Small intestine (tissue), 7 donors: ENCODE data around the gene XRCC5. TPM values are rescaled to one million over a fixed set of nuclear protein-coding genes. Genes with fewer than 3 reads are reported as not detected.
"Not testable (repeated sequence)": the region's sequence is repeated elsewhere in the genome, so short reads cannot be mapped to it uniquely, and the experiment has no call there.

Experiments used
- DNase-seq, 2 donors: peaks; one replicate each; pipeline versions ENCODE4 v3.0.0 to v3.0.0-alpha.2; 2013
- FAIRE-seq: peaks from 2 replicates; lab custom pipeline; 2012; peaks lifted over from hg19 to GRCh38; lab: Jason Lieb, UNC
- H3K27ac ChIP-seq, 3 donors: one replicate each; pipeline ENCODE4 v1.5.1; 2013; ENCODE audit warnings: low read length in 2 of 3, mild to moderate bottlenecking in 2 of 3, control low read depth in 1 of 3, inconsistent platforms in 1 of 3, low read depth in 1 of 3, moderate library complexity in 1 of 3
- H3K27me3 ChIP-seq, 3 donors: one replicate each; pipeline ENCODE4 v1.6.1; 2013; ENCODE audit warnings: low read length in 3 of 3, inconsistent platforms in 1 of 3; ENCODE audit not compliant: control insufficient read depth in 3 of 3, insufficient read depth in 3 of 3
- H3K36me3 ChIP-seq, 3 donors: one replicate each; pipeline ENCODE4 v1.6.1; 2013; ENCODE audit warnings: low read length in 3 of 3, inconsistent platforms in 1 of 3, low read depth in 1 of 3, mild to moderate bottlenecking in 1 of 3, moderate library complexity in 1 of 3; ENCODE audit not compliant: control insufficient read depth in 3 of 3, insufficient read depth in 2 of 3
- H3K4me1 ChIP-seq, 3 donors: one replicate each; pipeline ENCODE4 v1.6.1; 2013; ENCODE audit warnings: low read length in 2 of 3, inconsistent platforms in 1 of 3, low read depth in 1 of 3, mild to moderate bottlenecking in 1 of 3, moderate library complexity in 1 of 3; ENCODE audit not compliant: control insufficient read depth in 3 of 3, insufficient read depth in 2 of 3
- H3K4me3 ChIP-seq, 3 donors: one replicate each; pipeline ENCODE4 v1.5.1; 2013; ENCODE audit warnings: low read length in 3 of 3, control low read depth in 1 of 3, inconsistent platforms in 1 of 3, low read depth in 1 of 3, mild to moderate bottlenecking in 1 of 3, moderate library complexity in 1 of 3
- H3K9me3 ChIP-seq, 2 donors: one replicate each; pipeline ENCODE4 v1.6.1; 2013; ENCODE audit warnings: low read depth in 1 of 2, low read length in 1 of 2; ENCODE audit not compliant: control insufficient read depth in 2 of 2, insufficient read depth in 1 of 2
- WGBS, 3 donors: extraction: QIAGEN DNeasy Blood & Tissue Kit; methylation state at CpG; one replicate each; pipeline ENCODE4 v1.1.7; 2013; 5-methylcytosine and 5-hydroxymethylcytosine counted together
- polyA plus RNA-seq, 4 donors: library from polyadenylated mRNA; stranded (reverse) in 3 of 4; unstranded in 1 of 4; fragments of 200-250 nt in 3 of 4; fragments of 120-200 nt in 1 of 4; gene quantifications; one replicate each; pipeline versions ENCODE4 v1.2.1 to v1.2.3, GENCODE V29; 2013
- donor health status: healthy with polysubstance abuse.
- donor health status: control.
- donor health status: control.
- donor health status: Bipolar disorder and iron deficiency.
- donor health status: healthy.

Gene XRCC5
- polyA plus RNA-seq, 4 donors, result 76.7 to 188 (median 99.5) TPM

DNA sequence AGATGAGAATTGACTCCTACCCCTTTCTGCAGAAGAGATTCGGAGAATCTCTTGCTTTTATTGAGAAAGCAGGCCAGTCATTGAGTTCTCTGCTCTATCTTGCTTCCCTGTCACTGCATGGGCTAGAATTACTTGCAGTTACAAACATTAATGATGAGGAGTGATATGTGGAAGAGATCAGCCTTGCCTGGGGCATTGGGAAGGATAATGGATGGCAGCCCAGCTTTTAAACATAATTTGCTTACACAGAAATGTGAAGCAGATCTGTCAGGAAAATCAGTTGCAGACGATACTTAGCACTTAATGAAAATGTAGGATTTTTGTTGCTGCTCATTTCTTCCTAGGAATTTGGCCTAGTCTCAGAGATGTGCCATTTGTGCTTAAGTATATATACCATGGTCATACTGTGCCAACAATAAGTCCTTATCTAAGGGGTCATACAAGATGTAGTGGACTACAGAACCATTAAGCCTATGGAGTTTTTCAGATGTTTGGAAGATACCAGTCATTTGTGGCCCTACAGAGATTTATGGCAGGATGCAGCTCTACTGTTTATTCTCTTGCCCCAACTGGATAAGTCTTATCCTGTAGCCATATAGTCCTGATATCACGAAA is 92.7 kb downstream of the XRCC5 start:
- 76 to 93% (median 76%) methylated on average over 3 of the region's 3 CpGs for WGBS, 3 donors

DNA sequence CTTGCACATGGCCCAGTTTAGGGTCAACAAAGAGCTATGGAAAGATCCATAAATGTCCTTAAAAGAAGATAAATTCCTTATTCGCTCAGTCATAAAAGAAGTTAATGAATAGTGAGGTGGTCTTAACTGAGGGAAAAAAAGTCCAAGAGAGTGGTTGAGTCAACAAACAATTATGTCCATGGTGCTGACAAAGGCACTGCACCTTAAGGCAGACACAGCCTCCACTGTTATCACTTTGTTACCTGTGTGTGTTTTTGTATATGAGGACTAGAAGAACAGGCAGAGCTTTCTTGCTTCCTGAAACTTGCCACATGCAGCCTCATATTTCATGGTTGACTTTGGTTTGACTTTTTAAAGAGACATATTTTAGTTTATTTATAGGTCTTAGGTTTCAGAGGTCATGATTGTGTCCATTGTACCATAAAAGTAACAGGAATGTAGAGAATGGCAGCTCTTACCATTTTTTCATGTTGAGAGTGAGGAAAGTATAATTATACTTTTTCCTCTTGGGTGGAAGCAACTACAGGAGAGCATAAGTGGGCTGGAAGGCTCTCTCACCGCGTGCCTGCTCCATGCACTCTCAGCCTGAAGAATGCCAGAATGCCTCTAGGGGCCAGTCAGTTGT is 93.6 kb downstream of the XRCC5 start:
- Histone ChIP-seq H3K36me3 (peaks cover 22 to 43% (median 24%) of the 10 kb centered on the region in 3 donors), H3K27ac (peak overlapping the region in 1 of 3 donors; percentile 37)
- peak in 1 of 2 donors; percentile 65 for DNase-seq

More for the DNA sequence above, 92.7 kb downstream of the XRCC5 start:
- FAIRE-seq, result no peak
- Histone ChIP-seq H3K4me1 (peaks cover 0 to 20% (median 0%) of the 10 kb centered on the region in 3 donors), H3K27me3 (no peaks in the 10 kb centered on the region), H3K4me3 (no peak overlapping the region), H3K9me3 (no peaks in the 10 kb centered on the region), H3K27ac (peak overlapping the region in 1 of 3 donors; percentile 12), H3K36me3 (peaks cover 18 to 40% (median 21%) of the 10 kb centered on the region in 3 donors)
- no peak for DNase-seq

DNA sequence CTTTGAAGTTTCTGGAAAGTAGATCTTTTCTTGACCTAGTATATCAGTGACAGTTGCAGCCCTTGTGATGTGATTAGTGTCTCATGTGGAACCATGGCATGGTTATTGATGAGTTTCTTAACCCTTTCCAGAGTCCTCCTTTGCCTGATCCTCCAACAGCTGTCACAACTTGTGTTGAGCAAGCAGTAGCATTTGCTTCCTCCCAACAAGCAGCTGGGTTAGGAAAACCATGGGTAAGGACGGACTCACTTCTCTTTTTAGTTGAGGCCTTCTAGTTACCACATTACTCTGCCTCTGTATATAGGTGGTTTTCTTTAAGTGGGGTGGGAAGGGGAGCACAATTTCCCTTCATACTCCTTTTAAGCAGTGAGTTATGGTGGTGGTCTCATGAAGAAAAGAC is 96.3 kb downstream of the XRCC5 start:
- FAIRE-seq (no peak), DNase-seq (no peak)
- Histone ChIP-seq H3K36me3 (peaks cover 22 to 37% (median 25%) of the 10 kb centered on the region in 3 donors), H3K27me3 (no peaks in the 10 kb centered on the region), H3K4me1 (peaks cover 0 to 20% (median 0%) of the 10 kb centered on the region in 3 donors), H3K9me3 (no peaks in the 10 kb centered on the region), H3K27ac (no peak overlapping the region), H3K4me3 (no peak overlapping the region)
- WGBS, 3 donors, result 77 to 92% (median 88%) methylated on average over 1 of the region's 1 CpG

More for the DNA sequence above, 93.6 kb downstream of the XRCC5 start:
- no peak for FAIRE-seq
- H3K9me3 ChIP-seq, result no peaks in the 10 kb centered on the region
- no peak overlapping the region for H3K4me3 ChIP-seq
- WGBS, 3 donors, result 91 to 97% (median 96%) methylated on average over 3 of the region's 3 CpGs
- peaks cover 0 to 20% (median 0%) of the 10 kb centered on the region in 3 donors for H3K4me1 ChIP-seq
- H3K27me3 ChIP-seq, result no peaks in the 10 kb centered on the region

DNA sequence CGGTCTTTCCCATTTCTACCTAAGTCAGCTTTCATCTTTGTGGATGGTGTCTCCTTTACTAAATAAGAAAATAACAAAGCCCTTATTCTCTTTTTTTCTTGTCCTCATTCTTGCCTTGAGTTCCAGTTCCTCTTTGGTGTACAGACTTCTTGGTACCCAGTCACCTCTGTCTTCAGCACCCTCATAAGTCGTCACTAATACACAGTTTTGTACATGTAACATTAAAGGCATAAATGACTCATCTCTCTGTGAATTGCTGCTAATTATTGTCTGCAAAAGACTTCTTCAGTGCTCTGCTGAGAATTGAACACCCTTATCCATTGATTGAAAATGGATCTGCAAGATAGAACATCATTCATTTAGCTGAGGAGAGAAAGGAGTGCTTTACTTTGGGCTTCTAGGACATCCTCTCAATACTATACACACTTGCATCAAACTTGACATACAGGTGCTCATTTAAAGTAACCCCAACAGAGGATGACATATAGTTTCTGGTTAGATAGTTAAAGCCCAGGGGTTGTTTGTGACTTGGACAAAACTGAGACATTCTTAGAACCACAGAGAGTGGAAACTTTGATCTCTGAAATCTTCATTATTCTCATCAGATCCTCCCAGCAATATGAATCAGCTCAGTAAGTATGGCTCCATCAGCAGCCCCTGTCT is 97.0 kb downstream of the XRCC5 start:
- no peak overlapping the region for H3K4me3 ChIP-seq
- H3K27ac ChIP-seq, result no peak overlapping the region
- H3K27me3 ChIP-seq, result no peaks in the 10 kb centered on the region
- peaks cover 0 to 17% (median 0%) of the 10 kb centered on the region in 3 donors for H3K4me1 ChIP-seq
- H3K36me3 ChIP-seq, result peaks cover 22 to 36% (median 25%) of the 10 kb centered on the region in 3 donors
- whole genome bisulfite sequencing, 3 donors, result 68 to 83% (median 76%) methylated on average over 2 of the region's 2 CpGs
- no peaks in the 10 kb centered on the region for H3K9me3 ChIP-seq
- no peak for FAIRE-seq
- DNase-seq, result no peak

DNA sequence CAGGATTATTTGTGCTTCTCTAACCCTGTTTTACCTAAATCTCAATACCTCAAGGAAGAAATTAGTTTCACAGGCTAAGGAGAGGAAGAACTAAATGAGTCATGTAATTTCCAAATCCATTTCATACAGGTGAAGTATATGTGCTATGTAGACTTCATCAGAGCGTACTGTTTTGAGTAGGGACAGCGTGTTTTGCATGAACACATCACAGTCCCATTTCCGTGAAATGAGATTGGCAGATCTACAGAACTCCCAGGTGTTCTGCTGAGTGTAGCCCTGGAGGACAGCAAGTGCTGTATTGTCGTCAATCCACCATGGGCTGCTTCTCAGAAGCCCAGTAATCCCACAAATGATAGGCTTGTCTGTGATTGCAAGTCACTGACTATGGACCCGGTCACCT is 97.7 kb downstream of the XRCC5 start:
- DNase-seq (no peak), FAIRE-seq (no peak)
- no peaks in the 10 kb centered on the region for H3K9me3 ChIP-seq
- no peak overlapping the region for H3K4me3 ChIP-seq
- H3K36me3 ChIP-seq, result peaks cover 19 to 34% (median 25%) of the 10 kb centered on the region in 3 donors
- no peaks in the 10 kb centered on the region for H3K27me3 ChIP-seq
- no peak overlapping the region for H3K27ac ChIP-seq
- peaks cover 0 to 12% (median 0%) of the 10 kb centered on the region in 3 donors for H3K4me1 ChIP-seq
- 87 to 95% (median 93%) methylated on average over 5 of the region's 5 CpGs for WGBS, 3 donors

DNA sequence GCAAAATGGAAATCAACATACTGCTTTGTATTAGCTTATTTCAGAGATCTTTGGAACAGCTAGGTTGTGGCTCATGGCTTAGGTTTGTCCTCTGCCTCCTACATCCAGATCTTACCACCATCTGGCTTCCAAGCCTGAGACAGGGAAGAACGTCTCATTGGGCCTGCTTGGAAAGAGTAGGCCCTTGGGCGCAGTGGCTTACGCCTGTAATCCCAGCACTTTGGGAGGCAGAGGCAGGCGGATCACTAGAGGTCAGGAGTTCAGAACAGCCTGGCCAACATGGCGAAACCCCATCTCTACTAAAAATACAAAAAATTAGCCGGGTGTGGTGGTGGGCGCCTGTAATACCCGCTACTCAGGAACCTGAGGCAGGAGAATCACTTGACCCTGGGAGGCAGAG is 99.5 kb downstream of the XRCC5 start:
- H3K36me3 ChIP-seq, result peaks cover 17 to 25% (median 24%) of the 10 kb centered on the region in 3 donors
- H3K4me3 ChIP-seq, H3K9me3 ChIP-seq, DNase-seq, H3K27me3 ChIP-seq, H3K27ac ChIP-seq, H3K4me1 ChIP-seq, FAIRE-seq: not testable (repeated sequence)
- WGBS, 3 donors, result 96 to 97% (median 97%) methylated on average over 8 of the region's 8 CpGs

DNA sequence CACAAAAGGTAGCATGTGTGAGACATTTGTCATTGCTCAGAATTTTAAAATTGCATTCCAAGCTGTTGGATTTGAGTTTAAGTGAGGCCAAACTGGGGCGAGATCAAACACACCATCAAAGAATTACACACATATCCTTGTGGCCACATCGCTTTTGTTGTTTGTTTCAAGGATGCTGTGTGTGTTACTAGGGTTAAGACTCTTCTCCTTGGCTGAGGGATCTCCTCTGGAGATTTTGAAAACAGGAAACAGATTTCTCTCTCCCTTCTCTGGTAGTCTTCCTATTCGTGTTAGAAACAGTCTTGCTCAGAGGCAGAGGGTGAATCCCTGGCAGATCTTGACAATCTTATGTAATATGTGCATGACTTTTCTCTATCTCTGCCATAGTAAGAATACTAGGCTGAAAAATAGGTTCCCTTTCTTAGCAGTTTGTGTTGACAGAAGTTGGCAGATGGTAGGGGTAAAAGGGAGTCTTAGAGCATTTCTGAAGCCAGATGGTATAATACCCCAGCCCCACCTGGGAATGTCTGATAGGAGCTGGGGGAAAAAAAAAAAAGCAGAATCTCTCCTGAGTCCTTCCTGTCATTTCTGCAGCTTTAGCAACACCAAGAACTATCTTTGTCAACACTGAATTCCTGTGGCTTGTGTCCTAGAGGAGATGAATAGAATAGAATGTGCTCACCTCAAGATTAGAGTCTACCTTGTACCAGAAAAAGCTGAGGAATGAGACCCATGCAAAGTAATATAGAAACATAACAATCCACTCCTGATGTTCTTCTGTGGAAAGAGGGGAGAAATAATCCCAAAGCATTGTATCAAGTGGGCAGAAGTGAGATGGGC is 101.8 kb downstream of the XRCC5 start:
- DNase-seq (no peak), FAIRE-seq (no peak)
- H3K27ac ChIP-seq, result no peak overlapping the region
- peaks cover 11 to 18% (median 12%) of the 10 kb centered on the region in 3 donors for H3K36me3 ChIP-seq
- peaks cover 2 to 3% (median 2%) of the 10 kb centered on the region in 3 donors for H3K4me1 ChIP-seq
- no peak overlapping the region for H3K4me3 ChIP-seq
- 66 to 79% (median 73%) methylated on average over 3 of the region's 3 CpGs for WGBS, 3 donors
- no peaks in the 10 kb centered on the region for H3K9me3 ChIP-seq
- H3K27me3 ChIP-seq, result no peaks in the 10 kb centered on the region
